GM11168 (cell line): ENCODE measurements around the gene MYO10.

ENCODE experiments used
- in situ Hi-C: fragments of 300-500 bp; cut with MboI; formaldehyde crosslinking; loops from one replicate; pipeline ENCODE4 v1.12.0; 2022; ENCODE audit warnings: low sequenced_read_pairs; ENCODE audit not compliant: unreplicated experiment

The MYO10 gene

GRCh38 chr5:16869821-16870796 lies 66.0 kb downstream of the MYO10 start:
- in situ Hi-C loops, result no loop called here

GRCh38 chr5:16867577-16867953 lies 68.5 kb downstream of the MYO10 start:
- in situ Hi-C loops, result no loop called here

DNA sequence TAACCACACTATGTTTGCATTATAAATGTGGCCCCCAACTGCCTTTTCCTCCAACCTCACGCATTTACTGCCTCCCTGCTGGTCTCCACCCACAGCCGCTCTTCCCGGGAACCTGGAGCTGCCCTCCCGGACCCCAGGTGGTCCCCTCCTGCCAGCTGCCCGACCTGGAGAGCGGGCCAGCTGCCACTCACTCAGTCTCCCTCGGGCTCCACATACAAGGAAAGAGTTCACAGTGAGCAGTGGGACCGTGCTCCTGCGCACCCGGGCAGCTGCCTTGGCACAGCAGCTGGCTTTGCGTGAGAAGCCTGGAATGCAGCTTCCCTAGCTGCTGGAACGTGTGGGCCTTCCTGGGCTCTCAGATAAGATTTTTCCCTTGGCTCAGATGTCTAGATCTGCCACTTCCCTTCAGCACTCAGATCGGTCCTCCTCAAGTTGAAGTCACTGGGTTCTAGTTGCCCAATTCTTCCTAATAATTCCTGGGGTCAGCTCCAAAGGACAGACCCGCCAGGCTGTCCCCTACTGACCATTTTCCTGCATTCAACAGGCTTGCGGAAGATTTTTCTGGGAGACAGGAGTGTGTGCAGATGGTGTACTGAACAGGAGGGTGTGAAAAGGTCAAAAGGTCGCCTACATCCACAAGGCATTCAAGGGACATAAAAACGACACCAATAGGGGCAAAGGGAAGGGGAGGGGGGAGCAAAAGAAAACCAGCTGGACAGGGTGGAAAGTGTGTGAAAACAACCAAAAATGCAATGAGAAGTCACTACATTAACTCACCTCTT lies 69.1 kb downstream of the MYO10 start:
- in situ Hi-C loops, result no loop called here

GRCh38 chr5:16866273-16866672 lies 69.8 kb downstream of the MYO10 start:
- in situ Hi-C loops, result no loop called here

GRCh38 chr5:16865151-16865550 lies 70.9 kb downstream of the MYO10 start:
- in situ Hi-C loops, result no loop called here

DNA sequence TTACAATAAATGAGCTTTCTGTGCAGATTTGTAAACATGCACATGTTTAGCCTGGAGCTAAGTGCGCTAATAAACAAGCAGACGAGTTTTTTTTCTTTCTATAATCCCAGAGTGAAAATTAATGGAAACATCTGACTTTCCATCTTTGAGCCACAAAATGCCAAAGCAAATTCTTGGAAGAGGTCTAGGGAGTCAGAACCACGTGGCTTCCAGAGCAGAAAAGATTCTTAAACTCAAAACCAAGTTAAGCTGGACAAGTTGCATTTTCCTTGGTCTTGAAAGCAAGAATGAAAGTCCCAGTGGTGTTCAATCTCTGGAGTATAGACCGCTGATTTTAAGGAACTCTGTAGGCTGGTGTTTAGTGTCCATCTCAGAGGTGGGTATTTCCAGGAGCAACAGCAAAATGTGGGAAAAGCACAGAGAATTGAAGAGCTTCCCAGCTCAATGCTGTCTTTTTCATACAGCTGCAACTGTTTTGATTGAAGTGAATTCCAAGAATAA lies 71.4 kb downstream of the MYO10 start:
- in situ Hi-C loops, result no loop called here

GRCh38 chr5:16863469-16863946 lies 72.6 kb downstream of the MYO10 start:
- in situ Hi-C loops, result no loop called here

DNA sequence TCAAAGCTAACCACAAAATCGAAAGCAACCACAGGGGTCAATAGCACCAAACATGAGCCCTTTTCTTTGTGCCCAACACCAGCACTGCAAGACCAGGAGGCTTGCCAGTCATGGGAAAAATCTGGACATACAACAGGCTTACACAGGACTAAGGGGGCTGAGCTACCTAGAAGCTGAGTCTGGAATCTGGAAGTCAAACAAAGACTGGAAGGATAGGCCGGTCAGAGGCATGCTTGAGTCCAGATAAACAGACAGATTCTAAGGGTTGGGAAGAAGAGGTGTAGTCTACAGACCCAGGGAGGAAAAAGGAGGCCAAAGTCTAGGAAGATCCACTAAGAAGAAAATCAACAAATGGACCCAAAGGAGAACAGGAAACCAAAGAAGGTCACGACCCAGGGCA lies 73.3 kb downstream of the MYO10 start:
- in situ Hi-C loops, result no loop called here

GRCh38 chr5:16859346-16859745 lies 76.7 kb downstream of the MYO10 start:
- in situ Hi-C loops, result no loop called here

- in situ Hi-C loops, result no loop called here
Observed at GRCh38 chr5:16858151-16858550, 77.9 kb downstream of the MYO10 start.

DNA sequence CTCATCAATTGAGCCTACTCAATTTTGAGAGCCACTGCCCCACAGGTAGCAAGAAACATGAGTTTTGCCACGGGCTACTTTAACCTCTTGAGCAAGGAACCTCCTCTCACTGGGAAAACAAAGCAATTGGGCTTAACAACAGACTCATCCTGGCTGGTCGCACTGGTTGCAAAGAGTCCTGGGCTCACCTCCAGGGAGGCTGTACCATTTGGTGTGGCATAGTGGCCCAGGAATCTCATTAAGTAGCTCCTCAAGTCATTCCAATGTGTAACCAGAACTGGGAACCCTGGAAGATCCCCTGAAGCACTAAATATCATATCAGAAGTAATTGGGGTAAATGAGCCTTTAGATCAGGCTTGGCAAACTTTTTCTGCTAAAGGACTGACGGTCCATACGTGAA lies 78.5 kb downstream of the MYO10 start:
- in situ Hi-C loops, result no loop called here

DNA sequence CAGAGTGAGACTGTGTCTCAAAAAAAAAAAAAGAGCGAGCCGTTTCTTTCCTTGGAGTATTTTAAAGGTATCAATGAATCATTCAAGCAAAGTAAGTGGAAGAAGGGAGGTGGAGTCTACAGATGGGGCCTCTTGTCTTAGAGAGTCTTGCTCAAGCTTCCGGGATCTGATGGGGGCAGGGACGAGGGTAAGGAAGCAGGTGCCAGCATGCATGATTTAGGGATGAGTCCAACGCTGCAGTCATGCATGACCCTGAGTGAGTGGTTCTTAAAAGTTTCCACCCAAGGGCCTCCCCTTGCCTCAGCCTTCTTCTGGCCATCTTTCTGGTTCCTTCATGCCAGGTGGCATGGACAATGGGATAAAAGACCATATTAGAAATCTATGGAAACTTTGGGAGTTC lies 79.6 kb downstream of the MYO10 start:
- in situ Hi-C loops, result no loop called here

DNA sequence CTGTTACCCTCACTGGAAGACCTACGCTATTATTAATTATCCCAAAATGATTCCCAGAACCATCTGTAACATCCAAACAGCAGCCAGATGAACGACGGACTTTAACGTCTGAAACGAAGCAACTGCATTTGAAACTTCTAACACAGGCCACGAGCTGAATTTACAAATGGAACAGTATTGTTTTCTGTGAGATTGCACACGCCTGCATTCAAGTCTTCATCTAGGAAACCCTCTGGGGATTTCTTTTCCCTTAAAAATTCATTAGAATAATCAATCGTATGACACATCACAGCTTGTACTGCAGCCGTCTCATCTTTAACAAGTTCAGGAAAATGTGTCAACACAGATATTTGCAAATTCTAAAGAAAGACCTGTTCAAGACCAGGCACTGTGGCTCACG lies 80.2 kb downstream of the MYO10 start:
- in situ Hi-C loops, result no loop called here

- in situ Hi-C loops, result no loop called here
Observed at GRCh38 chr5:16855485-16855884, 80.6 kb downstream of the MYO10 start.

GRCh38 chr5:16854351-16854750 lies 81.7 kb downstream of the MYO10 start:
- in situ Hi-C loops, result no loop called here

DNA sequence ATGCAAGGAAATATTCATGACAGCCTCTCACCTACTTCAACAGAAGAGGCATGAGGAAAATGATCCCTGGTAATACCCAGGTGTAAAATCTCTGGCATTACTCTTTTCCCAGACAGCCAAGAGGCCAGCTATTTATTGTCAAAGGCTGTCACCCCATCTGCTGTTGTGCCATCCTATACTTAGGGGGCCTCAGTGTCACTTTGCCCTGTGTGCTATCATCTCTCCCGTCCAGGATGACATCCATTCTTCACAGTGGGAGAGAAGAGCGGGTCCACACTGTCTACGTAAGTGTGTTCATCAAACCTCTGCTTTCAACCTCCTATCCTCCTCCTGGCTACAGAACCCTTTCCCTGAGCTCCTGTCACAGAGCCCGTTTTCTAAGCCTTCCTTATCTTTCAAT lies 82.6 kb downstream of the MYO10 start:
- in situ Hi-C loops, result no loop called here

DNA sequence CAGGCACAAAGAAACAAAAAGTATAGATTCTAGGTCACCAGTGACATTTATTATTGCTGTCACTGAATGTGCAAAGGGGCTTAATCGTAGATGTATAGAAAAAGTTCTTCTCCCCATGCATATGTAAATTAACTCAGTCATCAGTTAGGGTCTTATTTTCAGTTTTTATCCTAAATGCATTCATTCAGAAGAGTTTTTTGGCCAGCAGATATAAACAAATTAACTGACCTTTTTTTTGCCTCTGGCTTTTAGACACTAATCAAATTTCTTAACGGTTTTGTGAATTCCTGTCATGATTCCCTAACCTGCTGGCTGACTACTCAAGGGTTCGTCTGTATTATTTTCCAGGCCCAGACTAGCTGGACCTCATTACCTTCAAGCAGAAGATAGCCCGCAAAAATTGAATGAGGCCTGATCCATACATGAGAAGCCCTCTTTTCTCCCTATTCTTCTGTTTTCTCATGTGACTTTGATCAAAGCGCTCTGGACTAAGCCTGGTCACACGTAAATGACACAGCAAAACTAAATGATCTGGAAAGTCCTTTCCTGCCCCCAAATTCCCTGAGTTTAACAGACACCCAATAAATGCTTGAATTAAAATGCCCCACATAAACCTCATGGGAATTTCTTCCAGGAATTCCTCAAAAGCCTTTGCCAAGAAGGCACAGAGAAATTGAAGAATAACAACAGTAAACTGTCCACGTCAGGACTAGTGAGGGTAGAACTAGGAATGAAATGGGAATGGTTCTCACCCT lies 83.7 kb downstream of the MYO10 start:
- in situ Hi-C loops, result no loop called here

GRCh38 chr5:16849775-16850174 lies 86.3 kb downstream of the MYO10 start:
- in situ Hi-C loops, result no loop called here

DNA sequence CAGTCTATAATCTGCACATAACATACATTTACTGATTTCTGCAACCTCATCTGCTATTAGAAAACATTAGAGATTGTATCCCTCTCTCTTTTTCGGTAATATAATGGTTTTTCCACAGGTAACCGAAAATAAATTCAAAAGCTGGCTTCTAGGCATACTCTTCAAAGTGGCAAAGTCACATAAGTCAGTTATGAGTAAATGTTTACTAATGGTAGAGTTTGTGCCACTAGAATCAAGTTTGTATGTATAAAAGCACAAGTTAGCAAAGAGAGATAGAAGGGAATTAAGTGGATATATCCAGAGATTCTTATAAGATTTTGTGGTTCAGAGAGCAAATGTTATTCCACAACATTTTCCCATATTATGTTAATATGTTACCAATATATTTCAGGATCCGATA lies 86.9 kb downstream of the MYO10 start:
- in situ Hi-C loops, result no loop called here

- in situ Hi-C loops, result no loop called here
Observed at GRCh38 chr5:16844952-16845351, 91.1 kb downstream of the MYO10 start.
